K562 (cell line): ENCODE data around the gene ATXN1L. TPM values are rescaled to one million over a fixed set of nuclear protein-coding genes. Genes with fewer than 3 reads are reported as not detected.

ENCODE experiments used
- ATAC-seq: fragments of 200-7000 bp; cut with Tn5 transposase; 3 replicates; pipeline ENCODE4 v1.9.1; 2020; ENCODE audit warnings: moderate library complexity
- BruUV-seq: library from RNA; stranded (reverse); fragments of 400-500 nt; replicated peaks from 2 replicates; lab custom pipeline; 2021; lab: Mats Ljungman, UMichigan
- CTCF ChIA-PET: fragments of 300-600 bp; formaldehyde crosslinking; extraction: SDS; loops from one replicate; lab custom pipeline; 2021; ENCODE audit warnings: low intra/inter-chr PET ratio; lab: Yijun Ruan, JAX
- POLR2A ChIA-PET: fragments of 300-600, 350-650 bp; sonication (Branson Sonifier 250); formaldehyde crosslinking; extraction: SDS; loops from one replicate; lab custom pipeline; 2021; ENCODE audit warnings: antibody characterized with exemption, inconsistent platforms; lab: Yijun Ruan, JAX
- DNase-seq, 4 experiments: peaks; one replicate each; pipeline versions ENCODE4 v3.0.0 to v3.0.0-alpha.2; 2011 to 2018; ENCODE audit warnings: low spot score in 3 of 4, mixed read lengths in 3 of 4; ENCODE audit errors: extremely low read depth in 1 of 4
- FAIRE-seq: peaks from 2 replicates; lab custom pipeline; 2011; peaks lifted over from hg19 to GRCh38; lab: Jason Lieb, UNC
- H2AFZ ChIP-seq: 2 replicates; pipeline ENCODE4 v1.6.0; 2011; ENCODE audit warnings: low read depth, low read length, control low read depth, inconsistent platforms
- H3K27ac ChIP-seq: fragments of 200-600 bp; 3 replicates; pipeline ENCODE4 v1.8.0; 2011; ENCODE audit warnings: low read depth, mild to moderate bottlenecking, control low read depth, inconsistent platforms, low read length, moderate library complexity, mixed read lengths; ENCODE audit errors: extremely low read depth
- H3K27me3 ChIP-seq, 2 experiments: fragments of 300-600 bp in 1 of 2; 2 replicates in 1 of 2; 3 replicates in 1 of 2; pipeline versions ENCODE4 v1.6.0 to v1.8.0; 2011; ENCODE audit warnings: inconsistent platforms in 2 of 2, low read length in 2 of 2, mild to moderate bottlenecking in 1 of 2, mixed read lengths in 1 of 2, moderate library complexity in 1 of 2; ENCODE audit not compliant: control insufficient read depth in 2 of 2, insufficient read depth in 2 of 2
- H3K36me3 ChIP-seq: fragments of 300-600 bp; 3 replicates; pipeline ENCODE4 v1.8.0; 2011; ENCODE audit warnings: mild to moderate bottlenecking, low read length, inconsistent platforms; ENCODE audit not compliant: control insufficient read depth, insufficient read depth
- H3K4me1 ChIP-seq, 2 experiments: fragments of 200-600 bp in 1 of 2; replicated peaks in 1 of 2; 2 replicates in 1 of 2; 3 replicates in 1 of 2; pipeline versions ENCODE4 v1.5.1 to v1.8.0; 2011; ENCODE audit warnings: inconsistent platforms in 2 of 2, low read length in 2 of 2, mild to moderate bottlenecking in 1 of 2, mixed read lengths in 1 of 2, moderate library complexity in 1 of 2; ENCODE audit not compliant: control insufficient read depth in 2 of 2, insufficient read depth in 2 of 2
- H3K4me2 ChIP-seq: 2 replicates; pipeline ENCODE4 v1.6.1; 2011; ENCODE audit warnings: low read length, control low read depth, inconsistent platforms, mixed read lengths; ENCODE audit not compliant: insufficient read depth
- H3K4me3 ChIP-seq: fragments of 200-600 bp; sonication (generic), shearing (Covaris generic); 2 replicates; pipeline ENCODE4 v1.5.1; 2016; ENCODE audit warnings: control low read depth, inconsistent platforms
- H3K79me2 ChIP-seq: fragments of 200-600 bp; 3 replicates; pipeline ENCODE4 v1.8.0; 2011; ENCODE audit warnings: low read length, inconsistent platforms; ENCODE audit not compliant: control insufficient read depth, insufficient read depth
- H3K9ac ChIP-seq, 2 experiments: 2 replicates each; pipeline versions ENCODE4 v1.6.0 to v1.6.1; 2011; ENCODE audit warnings: low read depth in 2 of 2, low read length in 2 of 2, control low read depth in 1 of 2, inconsistent platforms in 1 of 2, mild to moderate bottlenecking in 1 of 2, mixed read lengths in 1 of 2; ENCODE audit not compliant: insufficient read depth in 1 of 2
- H3K9me1 ChIP-seq: one replicate; pipeline ENCODE4 v1.6.0; 2011; ENCODE audit warnings: inconsistent platforms, mild to moderate bottlenecking, low read length, moderate library complexity; ENCODE audit not compliant: control insufficient read depth, insufficient read depth
- H3K9me3 ChIP-seq: replicated peaks from 2 replicates; pipeline ENCODE4 v1.5.1; 2011; ENCODE audit warnings: low read depth, low read length, inconsistent platforms; ENCODE audit not compliant: control insufficient read depth, insufficient read depth
- H4K20me1 ChIP-seq: replicated peaks from 2 replicates; pipeline ENCODE4 v1.6.1; 2011; ENCODE audit warnings: low read length, inconsistent platforms, mixed read lengths; ENCODE audit not compliant: control insufficient read depth, insufficient read depth
- C11orf30 ChIP-seq: fragments of 450-650 bp; IDR thresholded peaks from 2 replicates; pipeline ENCODE4 v1.6.1; 2016; ENCODE audit warnings: low read depth, mild to moderate bottlenecking
- CTBP1 ChIP-seq: fragments of 450-650 bp; IDR thresholded peaks from 2 replicates; pipeline ENCODE4 v1.6.1; 2016; ENCODE audit warnings: borderline replicate concordance
- MAFF ChIP-seq: IDR thresholded peaks from 2 replicates; pipeline ENCODE4 v1.6.1; 2012; ENCODE audit warnings: low read length, improper control_type of control experiment
- MAFG ChIP-seq: fragments of 450-650 bp; conservative IDR thresholded peaks from 2 replicates; pipeline ENCODE4 v1.6.1; 2016; ENCODE audit warnings: missing genetic modification characterization, missing compliant biosample characterization
- MAFK ChIP-seq: IDR thresholded peaks from 2 replicates; pipeline ENCODE4 v1.6.1; 2011; ENCODE audit warnings: low read length, improper control_type of control experiment
- PTBP1 ChIP-seq: fragments of 200-400 bp; formaldehyde crosslinking; IDR thresholded peaks from 2 replicates; pipeline ENCODE4 v1.6.1; 2017; ENCODE audit warnings: low read depth, low read length
- RB1 ChIP-seq: fragments of 450-650 bp; IDR thresholded peaks from 2 replicates; pipeline ENCODE4 v1.6.1; 2017; ENCODE audit warnings: low read depth, mild to moderate bottlenecking
- ZNF316 ChIP-seq: fragments of 450-650 bp; IDR thresholded peaks from 2 replicates; pipeline ENCODE4 v1.6.1; 2016
- ZNF354B ChIP-seq: fragments of 250-450 bp; sonication (Bioruptor Pico); IDR thresholded peaks from 2 replicates; pipeline ENCODE4 v1.4.0; 2020
- WGBS: fragments of 100-300 bp; shearing (Covaris generic); methylation state at CpG from one replicate; pipeline ENCODE4 v1.1.6; 2016; ENCODE audit warnings: low coverage, mixed read lengths; ENCODE audit not compliant: insufficient coverage; ENCODE audit errors: missing lambda C conversion rate; 5-methylcytosine and 5-hydroxymethylcytosine counted together
- in situ Hi-C: fragments of 300-500 bp; cut with MboI; formaldehyde crosslinking; loops from 4 replicates; pipeline ENCODE4 v1.15.0; 2018; ENCODE audit warnings: inconsistent platforms, mixed read lengths
- intact Hi-C: fragments of 100-400 bp; cut with micrococcal nuclease; formaldehyde crosslinking; loops from 2 replicates; pipeline ENCODE4 v1.14.2; 2022
- polyA plus RNA-seq, 8 experiments: library from polyadenylated mRNA; depleted of rRNA in 4 of 8; stranded (reverse) in 5 of 8; unstranded in 3 of 8; fragments of >200 nt; fragmentation: Nextera tagmentation in 2 of 8; fragmentation: Illumina TruSeq in 1 of 8; extraction: Ambion mirVana in 2 of 8; extraction: Trizol in 1 of 8; gene quantifications; 2 replicates each; pipeline versions ENCODE4 v1.2.1 to v1.2.3, GENCODE V29; 2011 to 2014; ENCODE audit warnings: inconsistent platforms in 1 of 8, missing spikeins in 1 of 8
- total RNA-seq, 7 experiments: library from RNA; depleted of rRNA in 6 of 7; stranded (reverse); fragments of >200 nt in 6 of 7; fragmentation: Illumina TruSeq in 2 of 7; extraction: Trizol in 2 of 7; gene quantifications; 2 replicates each; pipeline versions ENCODE4 v1.2.1 to v1.2.3, GENCODE V29; 2011 to 2021; ENCODE audit warnings: low replicate concordance in 1 of 7

ATXN1L gene
- total and polyA plus RNA-seq, 9 of the 15 experiments (the other 6 are each of a cell fraction or from before 2014, with no cell fraction given): 1.4 to 11.3 (median 9.3) TPM

DNA sequence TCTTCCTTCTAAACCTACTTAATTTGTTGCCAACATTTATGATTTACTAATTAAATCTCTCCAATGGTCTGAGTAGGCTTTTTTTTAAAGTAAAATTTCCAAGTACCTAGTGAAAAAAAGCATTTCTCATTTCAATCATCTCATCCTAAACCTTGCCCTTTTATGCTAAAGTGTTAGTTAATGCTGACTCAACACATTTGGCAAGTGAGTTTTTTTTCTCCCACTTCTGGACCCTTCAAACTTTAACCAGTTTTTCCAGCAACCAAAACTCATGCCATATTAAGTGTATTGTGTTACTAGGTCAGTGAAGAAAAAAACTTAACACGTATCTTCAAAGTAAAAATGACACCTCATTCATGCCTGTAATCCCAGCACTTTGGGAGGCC, 42.5 kb upstream of the ATXN1L start:
- 82% methylated on average over 1 of the region's 1 CpG for WGBS
- Histone ChIP-seq H3K9me1 (no peaks in the 10 kb centered on the region), H4K20me1 (no peaks in the 10 kb centered on the region; the same call in 1 of the 2 replicates), H3K79me2 (peaks cover 85% of the 10 kb centered on the region), H3K27ac (no peak overlapping the region), H3K4me2 (no peak overlapping the region), H2AFZ (no peak overlapping the region), H3K4me1 (peaks cover 0 to 4% of the 10 kb centered on the region in 2 experiments; a peak in 3 of 5 replicates), H3K36me3 (peaks cover 52% of the 10 kb centered on the region; the same call in 2 of the 3 replicates), H3K9me3 (no peaks in the 10 kb centered on the region), H3K27me3 (no peaks in the 10 kb centered on the region), H3K9ac (no peak overlapping the region), H3K4me3 (no peak overlapping the region)
- TF ChIP-seq CTBP1: no peak
- TF ChIP-seq ZNF354B: no peak
- TF ChIP-seq MAFK: peak; percentile 100
- TF ChIP-seq ZNF316: peak; percentile 99
- peak; percentile 97 for TF ChIP-seq MAFG
- peak; percentile 98 for TF ChIP-seq C11orf30
- TF ChIP-seq RB1: no peak
- no peak for TF ChIP-seq PTBP1
- peak; percentile 100 for TF ChIP-seq MAFF
- no peak for ATAC-seq
- DNase-seq: no peak
- in situ Hi-C loops: no loop called here
- BruUV-seq: no TSS peak
- intact Hi-C loops: no loop called here
- POLR2A ChIA-PET: interaction anchor here (2.0 kb wide), 1 partner anchor 10 kb away, joined by 9 read pairs; no protein-coding TSS in a partner anchor
- FAIRE-seq: no peak
- CTCF ChIA-PET: interaction anchor here (0.6 kb wide), 1 partner anchor 87 kb away, joined by 3 read pairs; no protein-coding TSS in a partner anchor
